Tibial nerve (tissue), 3 donors: Measurements from ENCODE around the gene CEP170B.

ENCODE experiments used
- CTCF ChIP-seq, 5 experiments: fragments of 200-600 bp in 3 of 5; fragments of 450-650 bp in 2 of 5; sonication (generic) in 3 of 5; IDR thresholded peaks; one replicate each; pipeline ENCODE4 v1.5.1; 2016 to 2019; ENCODE audit warnings: antibody characterized with exemption in 5 of 5, mild to moderate bottlenecking in 3 of 5, moderate library complexity in 2 of 5
- POLR2A ChIP-seq, 2 donors: fragments of 450-650 bp; IDR thresholded peaks; one replicate each; pipeline ENCODE4 v1.6.1; 2017; ENCODE audit warnings: antibody characterized with exemption in 2 of 2, mild to moderate bottlenecking in 2 of 2, moderate library complexity in 2 of 2

GRCh38 chr14:104822821-104823615 is 42.0 kb upstream of the CEP170B start:
- TF ChIP-seq CTCF (IDR thresholded peaks at IDR 0.05) (no peak), POLR2A (IDR thresholded peaks at IDR 0.05) (no peak)
